Erythroblast (primary cell): ENCODE measurements around the gene TAAR6.
"Not testable (repeated sequence)": the region's sequence is repeated elsewhere in the genome, so short reads cannot be mapped to it uniquely, and the experiment has no call there.

Source experiments
- DNase-seq, 2 experiments: peaks; one replicate each; lab custom pipeline; 2025; lab: John Stamatoyannopoulos, UW
- GATA1 ChIP-seq: IDR thresholded peaks from 2 replicates; pipeline ENCODE4 v1.6.1; 2011; ENCODE audit warnings: low read depth, mild to moderate bottlenecking, control low read depth, low read length, moderate library complexity
- POLR2A ChIP-seq: IDR thresholded peaks from 2 replicates; pipeline ENCODE4 v1.6.1; 2011; ENCODE audit warnings: mild to moderate bottlenecking, low read length

TAAR6 gene

GRCh38 chr6:132566404-132566803, 3.7 kb upstream of the TAAR6 start:
- no peak for DNase-seq
- TF ChIP-seq POLR2A (no peak), GATA1 (no peak)

GRCh38 chr6:132567566-132567965, 2.6 kb upstream of the TAAR6 start:
- TF ChIP-seq POLR2A = no peak
- TF ChIP-seq GATA1 = no peak

GRCh38 chr6:132568611-132569010, 1.5 kb upstream of the TAAR6 start:
- DNase-seq = no peak
- no peak for TF ChIP-seq POLR2A
- TF ChIP-seq GATA1 = no peak

More at GRCh38 chr6:132567566-132567965, 2.6 kb upstream of the TAAR6 start:
- DNase-seq = no peak

GRCh38 chr6:132569170-132569569, 952 bp upstream of the TAAR6 start:
- TF ChIP-seq GATA1 = no peak
- no peak for TF ChIP-seq POLR2A

GRCh38 chr6:132571774-132572173, 1.7 kb downstream of the TAAR6 start:
- no peak for DNase-seq
- no peak for TF ChIP-seq POLR2A
- TF ChIP-seq GATA1 = no peak

More at GRCh38 chr6:132569170-132569569, 952 bp upstream of the TAAR6 start:
- DNase-seq = no peak

GRCh38 chr6:132584698-132585097, 14.6 kb downstream of the TAAR6 start:
- TF ChIP-seq GATA1 (no peak), POLR2A (no peak)
- DNase-seq = no peak

- no peak for DNase-seq
- no peak for TF ChIP-seq GATA1
Measured at GRCh38 chr6:132587424-132587823, 17.3 kb downstream of the TAAR6 start.

- no peak for DNase-seq
- TF ChIP-seq POLR2A = no peak
- TF ChIP-seq GATA1 = no peak
Measured at GRCh38 chr6:132589454-132589853, 19.3 kb downstream of the TAAR6 start, which contains the start of gene TAAR5. TAAR5 (minus strand) TSS chr6:132589741; CDS start chr6:132589686, 55 bp downstream.

GRCh38 chr6:132590362-132590761, 20.2 kb downstream of the TAAR6 start:
- no peak for TF ChIP-seq GATA1
- no peak for TF ChIP-seq POLR2A
- no peak for DNase-seq

- no peak for DNase-seq
- no peak for TF ChIP-seq GATA1
- TF ChIP-seq POLR2A = no peak
Measured at GRCh38 chr6:132592855-132593254, 22.7 kb downstream of the TAAR6 start.

GRCh38 chr6:132596201-132596600, 26.1 kb downstream of the TAAR6 start:
- TF ChIP-seq GATA1 (no peak), POLR2A (no peak)
- no peak for DNase-seq

GRCh38 chr6:132598473-132598872, 28.4 kb downstream of the TAAR6 start:
- peak; percentile 1 to 3 for DNase-seq

GRCh38 chr6:132600900-132601299, 30.8 kb downstream of the TAAR6 start:
- not testable (repeated sequence) for DNase-seq

More at GRCh38 chr6:132598473-132598872, 28.4 kb downstream of the TAAR6 start:
- TF ChIP-seq GATA1 (no peak), POLR2A (no peak)

- DNase-seq = no peak
- TF ChIP-seq GATA1 = no peak
- TF ChIP-seq POLR2A = no peak
Measured at GRCh38 chr6:132604635-132605152, 34.6 kb downstream of the TAAR6 start.

GRCh38 chr6:132607544-132608233, 37.6 kb downstream of the TAAR6 start:
- TF ChIP-seq POLR2A = no peak
- no peak for TF ChIP-seq GATA1
- DNase-seq = no peak
